CD14-positive monocyte (primary cell): ENCODE data around the gene RBM42. TPM values are rescaled to one million over a fixed set of nuclear protein-coding genes. Genes with fewer than 3 reads are reported as not detected.
A peak's percentile ranks its signal among the peaks of the same experiment; 100 is the strongest.

ENCODE experiments used
- DNase-seq, 3 donors: peaks; one replicate each; pipeline ENCODE4 v3.0.0-alpha.2; 2011 to 2022
- H2AFZ ChIP-seq: 2 replicates; pipeline ENCODE4 v1.6.0; 2012; ENCODE audit warnings: mild to moderate bottlenecking, low read depth, low read length, inconsistent platforms; ENCODE audit not compliant: insufficient read depth, poor library complexity, severe bottlenecking
- H3K27ac ChIP-seq, 2 donors: 1 replicate in 1 of 2; 2 replicates in 1 of 2; pipeline ENCODE4 v1.5.1; 2012 to 2013; ENCODE audit warnings: low read length in 2 of 2, control low read depth in 1 of 2, inconsistent platforms in 1 of 2, low read depth in 1 of 2, mild to moderate bottlenecking in 1 of 2
- H3K27me3 ChIP-seq, 2 donors: one replicate each; pipeline versions ENCODE4 v1.6.0 to v1.6.1; 2011 to 2013; ENCODE audit warnings: low read length in 2 of 2; ENCODE audit not compliant: control insufficient read depth in 2 of 2, insufficient read depth in 2 of 2
- H3K36me3 ChIP-seq, 2 donors: replicated peaks in 1 of 2; 1 replicate in 1 of 2; 2 replicates in 1 of 2; pipeline versions ENCODE4 v1.5.1 to v1.6.1; 2012 to 2013; ENCODE audit warnings: low read length in 2 of 2, control low read depth in 1 of 2, inconsistent platforms in 1 of 2, mild to moderate bottlenecking in 1 of 2; ENCODE audit not compliant: insufficient read depth in 2 of 2, control insufficient read depth in 1 of 2
- H3K4me1 ChIP-seq, 2 donors: 1 replicate in 1 of 2; 2 replicates in 1 of 2; pipeline versions ENCODE4 v1.5.1 to v1.6.1; 2012 to 2013; ENCODE audit warnings: low read length in 2 of 2, control low read depth in 1 of 2, inconsistent platforms in 1 of 2, mild to moderate bottlenecking in 1 of 2, moderate library complexity in 1 of 2; ENCODE audit not compliant: insufficient read depth in 2 of 2, control insufficient read depth in 1 of 2
- H3K4me2 ChIP-seq: replicated peaks from 2 replicates; pipeline ENCODE3; 2012; ENCODE audit warnings: low read length, moderate library complexity, mild to moderate bottlenecking; ENCODE audit not compliant: poor library complexity, severe bottlenecking; ENCODE audit errors: extremely low read depth
- H3K4me3 ChIP-seq, 3 experiments: fragments of 200-600 bp in 1 of 3; sonication (generic) in 1 of 3; replicated peaks in 1 of 3; 1 replicate in 2 of 3; 2 replicates in 1 of 3; pipeline ENCODE4 v1.5.1; 2011 to 2013; ENCODE audit warnings: low read length in 3 of 3, mild to moderate bottlenecking in 3 of 3, control low read depth in 2 of 3, low read depth in 2 of 3, inconsistent platforms in 1 of 3, moderate library complexity in 1 of 3
- H3K79me2 ChIP-seq: 2 replicates; pipeline ENCODE4 v1.6.0; 2012; ENCODE audit warnings: mild to moderate bottlenecking, control low read depth, inconsistent platforms, low read length, moderate library complexity; ENCODE audit not compliant: insufficient read depth
- H3K9ac ChIP-seq: 2 replicates; pipeline ENCODE4 v1.6.0; 2017; ENCODE audit warnings: low read length, mild to moderate bottlenecking; ENCODE audit not compliant: insufficient read depth, poor library complexity, severe bottlenecking
- H3K9me3 ChIP-seq, 2 donors: replicated peaks in 1 of 2; 1 replicate in 1 of 2; 2 replicates in 1 of 2; pipeline versions ENCODE4 v1.5.1 to v1.6.1; 2012 to 2013; ENCODE audit warnings: low read length in 2 of 2, control low read depth in 1 of 2; ENCODE audit not compliant: control insufficient read depth in 1 of 2, insufficient read depth in 1 of 2
- H4K20me1 ChIP-seq: 2 replicates; pipeline ENCODE4 v1.6.0; 2012; ENCODE audit warnings: mild to moderate bottlenecking, low read length, control low read depth, moderate library complexity; ENCODE audit not compliant: insufficient read depth
- H3K27ac Mint-ChIP-seq, 7 donors: one replicate each; pipeline ENCODE4 v1.8.0; 2020; ENCODE audit warnings: mild to moderate bottlenecking in 7 of 7, mixed read lengths in 7 of 7, moderate library complexity in 6 of 7, inconsistent platforms in 2 of 7
- H3K27me3 Mint-ChIP-seq, 3 donors: one replicate each; pipeline ENCODE4 v1.8.0; 2021 to 2022; ENCODE audit warnings: low read depth in 3 of 3, mild to moderate bottlenecking in 3 of 3, mixed read lengths in 3 of 3, moderate library complexity in 3 of 3, inconsistent platforms in 1 of 3
- H3K36me3 Mint-ChIP-seq, 2 donors: one replicate each; pipeline ENCODE4 v1.8.0; 2020; ENCODE audit warnings: mixed read lengths in 2 of 2, inconsistent platforms in 1 of 2, mild to moderate bottlenecking in 1 of 2
- H3K4me1 Mint-ChIP-seq: one replicate; pipeline ENCODE4 v1.8.0; 2020; ENCODE audit warnings: mild to moderate bottlenecking, mixed read lengths
- H3K4me3 Mint-ChIP-seq, 2 donors: one replicate each; pipeline ENCODE4 v1.8.0; 2020; ENCODE audit warnings: mild to moderate bottlenecking in 2 of 2, mixed read lengths in 2 of 2, moderate library complexity in 1 of 2
- H3K9me3 Mint-ChIP-seq, 7 donors: one replicate each; pipeline ENCODE4 v1.8.0; 2020 to 2022; ENCODE audit warnings: mixed read lengths in 7 of 7, mild to moderate bottlenecking in 6 of 7, moderate library complexity in 6 of 7, inconsistent platforms in 2 of 7
- WGBS: methylation state at CpG from one replicate; pipeline ENCODE4 v1.1.5; 2013; ENCODE audit warnings: missing lambda C conversion rate; ENCODE audit not compliant: insufficient coverage; 5-methylcytosine and 5-hydroxymethylcytosine counted together
- intact Hi-C, 2 donors: fragments of 100-400 bp; cut with micrococcal nuclease; formaldehyde crosslinking; loops; one replicate each; pipeline versions ENCODE4 v1.15.0 to v1.15.1; 2023
- polyA minus RNA-seq: library from RNA; depleted of rRNA, polyadenylated mRNA; stranded (reverse); fragments of >200 nt; gene quantifications from 2 replicates; pipeline ENCODE4 v1.2.3, GENCODE V29; 2012
- polyA plus RNA-seq, 3 donors: library from polyadenylated mRNA; depleted of rRNA in 1 of 3; unstranded in 2 of 3; stranded (reverse) in 1 of 3; fragments of 300-500 nt in 2 of 3; fragments of >200 nt in 1 of 3; fragmentation: Illumina TruSeq in 2 of 3; gene quantifications; 1 replicate in 2 of 3; 2 replicates in 1 of 3; pipeline ENCODE4 v1.2.3, GENCODE V29; 2012 to 2021
- total RNA-seq, 12 experiments: library from RNA in 1 of 12; stranded (reverse) in 1 of 12; fragments of 120-200 nt in 1 of 12; gene quantifications; one replicate each; pipeline ENCODE4 v1.2.4 and lab custom pipeline; 2013 to 2026; ENCODE audit warnings: mixed read lengths in 6 of 12, inconsistent platforms in 1 of 12
- TF ChIP-seq, protein P1 (sequence below): fragments of 200-600 bp; IDR thresholded peaks from one replicate; pipeline ENCODE4 v1.8.0; 2022; ENCODE audit warnings: antibody characterized with exemption, mild to moderate bottlenecking

The RBM42 gene, protein sequence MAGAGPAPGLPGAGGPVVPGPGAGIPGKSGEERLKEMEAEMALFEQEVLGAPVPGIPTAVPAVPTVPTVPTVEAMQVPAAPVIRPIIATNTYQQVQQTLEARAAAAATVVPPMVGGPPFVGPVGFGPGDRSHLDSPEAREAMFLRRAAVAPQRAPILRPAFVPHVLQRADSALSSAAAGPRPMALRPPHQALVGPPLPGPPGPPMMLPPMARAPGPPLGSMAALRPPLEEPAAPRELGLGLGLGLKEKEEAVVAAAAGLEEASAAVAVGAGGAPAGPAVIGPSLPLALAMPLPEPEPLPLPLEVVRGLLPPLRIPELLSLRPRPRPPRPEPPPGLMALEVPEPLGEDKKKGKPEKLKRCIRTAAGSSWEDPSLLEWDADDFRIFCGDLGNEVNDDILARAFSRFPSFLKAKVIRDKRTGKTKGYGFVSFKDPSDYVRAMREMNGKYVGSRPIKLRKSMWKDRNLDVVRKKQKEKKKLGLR
- total RNA-seq (2013) = 47.2 TPM
- polyA plus RNA-seq (10 to 100 TPM; 29.5 to 53.3 (median 50.3) TPM), polyA minus RNA-seq (30.6 and 49.0 TPM in 2 replicates), total RNA-seq (lab: John Stamatoyannopoulos, UW) (14.1 to 29.5 (median 23.7) reads per million in 11 experiments)

DNA sequence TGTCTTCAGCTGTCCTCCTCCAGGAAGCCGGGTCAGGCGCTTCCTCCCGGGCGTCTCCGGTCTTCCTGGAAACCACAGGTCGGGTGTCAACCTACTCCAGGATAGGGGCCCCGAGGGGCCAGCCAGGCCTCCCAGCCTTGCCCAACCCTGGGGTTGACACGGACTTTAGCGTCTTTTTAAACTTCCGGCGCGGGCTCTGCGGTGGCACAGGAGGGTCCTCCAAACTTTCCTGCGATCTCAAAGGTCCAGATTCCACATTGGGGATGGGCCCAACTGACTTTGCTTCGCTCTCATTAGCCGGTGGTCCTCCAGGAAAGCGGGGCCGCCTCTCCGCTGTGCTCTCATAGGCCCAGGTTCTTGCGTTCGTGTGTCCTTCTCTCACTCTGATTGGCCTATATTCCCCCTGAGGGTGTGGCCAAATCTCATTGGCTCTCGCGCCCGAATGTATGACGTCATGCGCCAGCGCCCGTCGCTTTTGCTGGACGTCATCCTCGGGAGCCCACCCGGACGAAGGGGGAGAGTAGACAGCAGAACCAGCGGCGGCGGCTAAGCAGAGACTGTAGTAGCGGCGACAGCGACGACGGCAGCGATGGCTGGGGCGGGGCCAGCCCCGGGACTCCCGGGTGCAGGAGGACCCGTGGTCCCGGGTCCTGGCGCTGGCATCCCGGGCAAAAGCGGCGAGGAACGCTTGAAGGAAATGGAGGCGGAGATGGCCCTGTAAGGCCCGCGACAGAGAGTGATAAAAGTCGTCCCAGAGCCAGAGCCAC is at the start of gene RBM42:
Gene RBM42, plus strand, starts transcription at position 472 of the 767 bp plus-strand sequence. Its CDS starts 118 bp downstream, at position 590.
- peak within 1 kb of the TSS; percentile 85 to 99 for H3K27ac ChIP-seq
- peak within 1 kb of the TSS; percentile 98 for H3K9ac ChIP-seq
- intact Hi-C loops = loop anchor here (2.0 to 5.0 kb wide), 5 partner anchors 16 to 489 kb away; partner anchors contain the start of genes HAUS5 (in 1 of the 2), KMT2B (in 1 of the 2), LIN37 (in 1 of the 2) and PSENEN (in 1 of the 2)
- peaks cover 11% of the 10 kb centered on the region for H3K79me2 ChIP-seq
- H3K4me1 Mint-ChIP-seq = peaks cover 13% of the 10 kb centered on the region
- peak within 1 kb of the TSS; percentile 41 to 99 (median 98) for H3K4me3 ChIP-seq
- H3K9me3 ChIP-seq = no peaks in the 10 kb centered on the region
- TF ChIP-seq, protein P1, sequence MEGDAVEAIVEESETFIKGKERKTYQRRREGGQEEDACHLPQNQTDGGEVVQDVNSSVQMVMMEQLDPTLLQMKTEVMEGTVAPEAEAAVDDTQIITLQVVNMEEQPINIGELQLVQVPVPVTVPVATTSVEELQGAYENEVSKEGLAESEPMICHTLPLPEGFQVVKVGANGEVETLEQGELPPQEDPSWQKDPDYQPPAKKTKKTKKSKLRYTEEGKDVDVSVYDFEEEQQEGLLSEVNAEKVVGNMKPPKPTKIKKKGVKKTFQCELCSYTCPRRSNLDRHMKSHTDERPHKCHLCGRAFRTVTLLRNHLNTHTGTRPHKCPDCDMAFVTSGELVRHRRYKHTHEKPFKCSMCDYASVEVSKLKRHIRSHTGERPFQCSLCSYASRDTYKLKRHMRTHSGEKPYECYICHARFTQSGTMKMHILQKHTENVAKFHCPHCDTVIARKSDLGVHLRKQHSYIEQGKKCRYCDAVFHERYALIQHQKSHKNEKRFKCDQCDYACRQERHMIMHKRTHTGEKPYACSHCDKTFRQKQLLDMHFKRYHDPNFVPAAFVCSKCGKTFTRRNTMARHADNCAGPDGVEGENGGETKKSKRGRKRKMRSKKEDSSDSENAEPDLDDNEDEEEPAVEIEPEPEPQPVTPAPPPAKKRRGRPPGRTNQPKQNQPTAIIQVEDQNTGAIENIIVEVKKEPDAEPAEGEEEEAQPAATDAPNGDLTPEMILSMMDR = no peak
- no peaks in the 10 kb centered on the region for H4K20me1 ChIP-seq
- H3K27ac Mint-ChIP-seq = peak within 1 kb of the TSS; percentile 96 to 100 (median 96)
- H3K4me2 ChIP-seq = peak within 1 kb of the TSS; percentile 88
- H3K36me3 Mint-ChIP-seq = peaks cover 32 to 38% of the 10 kb centered on the region in 2 donors
- no peaks in the 10 kb centered on the region for H3K27me3 ChIP-seq
- peaks cover 0 to 3% (median 0%) of the 10 kb centered on the region in 7 donors for H3K9me3 Mint-ChIP-seq
- H2AFZ ChIP-seq = peak within 1 kb of the TSS; percentile 89
- peak; percentile 97 to 98 (median 97) for DNase-seq
- H3K36me3 ChIP-seq = peaks cover 31 to 35% of the 10 kb centered on the region in 2 donors
- H3K27me3 Mint-ChIP-seq = peaks cover 0 to 3% (median 2%) of the 10 kb centered on the region in 3 donors
- H3K4me3 Mint-ChIP-seq = peak within 1 kb of the TSS; percentile 93 to 98
- under 1% methylated on average over 56 of the region's 56 CpGs for WGBS
- H3K4me1 ChIP-seq = peaks cover 14 to 15% of the 10 kb centered on the region in 2 donors

DNA sequence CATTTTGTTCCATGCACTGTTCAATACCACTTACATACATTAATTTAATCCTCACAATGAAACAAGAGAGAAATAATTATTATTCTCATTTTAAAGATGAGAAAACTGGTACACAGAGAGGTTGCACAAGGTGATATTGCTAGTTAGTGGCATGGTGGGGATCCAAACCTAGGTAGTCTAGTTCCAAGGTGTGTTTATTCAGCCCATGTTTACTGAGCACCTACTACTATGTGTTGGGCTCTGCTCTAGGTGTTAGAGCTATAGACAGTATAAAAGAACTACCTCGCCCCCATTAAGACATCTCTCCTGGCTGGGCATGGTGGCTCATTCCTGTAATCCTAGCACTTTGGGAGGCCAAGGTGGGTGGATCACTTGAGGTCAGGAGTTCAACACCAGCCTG is 46.1 kb upstream of the RBM42 start:
- H3K9me3 Mint-ChIP-seq = peaks cover under 1 to 17% (median 9%) of the 10 kb centered on the region in 7 donors
- H3K4me2 ChIP-seq = no peak overlapping the region
- H3K27me3 Mint-ChIP-seq = peaks cover 8 to 37% (median 12%) of the 10 kb centered on the region in 3 donors
- H3K4me3 Mint-ChIP-seq = no peak overlapping the region
- intact Hi-C loops = no loop called here
- H3K36me3 Mint-ChIP-seq = no peaks in the 10 kb centered on the region
- H3K4me3 ChIP-seq = no peak overlapping the region
- WGBS = no CpG with 5 or more reads among the region's 1 CpG
- H3K9ac ChIP-seq = no peak overlapping the region
- no peak overlapping the region for H2AFZ ChIP-seq
- H3K79me2 ChIP-seq = no peaks in the 10 kb centered on the region
- H4K20me1 ChIP-seq = no peaks in the 10 kb centered on the region
- no peaks in the 10 kb centered on the region for H3K36me3 ChIP-seq
- H3K27me3 ChIP-seq = peaks cover 0 to 2% of the 10 kb centered on the region in 2 donors
- TF ChIP-seq, protein P1 = no peak
- H3K9me3 ChIP-seq = peaks cover 0 to 7% of the 10 kb centered on the region in 2 donors
- H3K4me1 Mint-ChIP-seq = no peaks in the 10 kb centered on the region
- no peaks in the 10 kb centered on the region for H3K4me1 ChIP-seq
- DNase-seq = no peak
- no peak overlapping the region for H3K27ac Mint-ChIP-seq
- H3K27ac ChIP-seq = no peak overlapping the region
